H9 (cell line): Measurements from ENCODE around the gene RASGRP4. TPM values are rescaled to one million over a fixed set of nuclear protein-coding genes. Genes with fewer than 3 reads are reported as not detected.
A peak's percentile ranks its signal among the peaks of the same experiment; 100 is the strongest.

Experiments used
- DNase-seq: peaks from one replicate; pipeline ENCODE4 v3.0.0-alpha.2; 2017
- H2AFZ ChIP-seq: one replicate; pipeline ENCODE4 v1.6.1; 2013; ENCODE audit warnings: mild to moderate bottlenecking, low read length, control low read depth, moderate library complexity
- H2AK5ac ChIP-seq: 2 replicates; pipeline ENCODE4 v1.6.1; 2013; ENCODE audit warnings: low read length, control low read depth, mixed read lengths; ENCODE audit not compliant: insufficient read length
- H2BK120ac ChIP-seq: one replicate; pipeline ENCODE4 v1.6.1; 2013; ENCODE audit warnings: low read depth, mild to moderate bottlenecking, low read length, control low read depth, inconsistent platforms; ENCODE audit not compliant: poor library complexity, severe bottlenecking
- H2BK12ac ChIP-seq: 2 replicates; pipeline ENCODE4 v1.6.1; 2013; ENCODE audit warnings: low read length, control low read depth, mixed read lengths, low read depth; ENCODE audit not compliant: insufficient read length
- H2BK15ac ChIP-seq: 2 replicates; pipeline ENCODE4 v1.6.1; 2013; ENCODE audit warnings: low read depth, low read length, control low read depth
- H2BK20ac ChIP-seq: one replicate; pipeline ENCODE4 v1.6.1; 2013; ENCODE audit warnings: low read depth, mild to moderate bottlenecking, low read length, control low read depth, inconsistent platforms; ENCODE audit not compliant: poor library complexity, severe bottlenecking
- H2BK5ac ChIP-seq: 2 replicates; pipeline ENCODE4 v1.6.1; 2013; ENCODE audit warnings: low read length, control low read depth, mixed read lengths; ENCODE audit not compliant: insufficient read length
- H3K14ac ChIP-seq: 2 replicates; pipeline ENCODE4 v1.6.1; 2013; ENCODE audit warnings: low read length, control low read depth; ENCODE audit not compliant: insufficient read depth
- H3K18ac ChIP-seq: 2 replicates; pipeline ENCODE4 v1.6.1; 2013; ENCODE audit warnings: low read depth, mild to moderate bottlenecking, mixed read lengths, low read length, control low read depth; ENCODE audit not compliant: insufficient read length
- H3K23ac ChIP-seq: 2 replicates; pipeline ENCODE4 v1.6.1; 2013; ENCODE audit warnings: low read length, control low read depth, mixed read lengths, low read depth; ENCODE audit not compliant: insufficient read length
- H3K23me2 ChIP-seq: 2 replicates; pipeline ENCODE4 v1.6.1; 2013; ENCODE audit warnings: low read depth, mild to moderate bottlenecking, mixed read lengths, low read length, control low read depth; ENCODE audit not compliant: insufficient read length, poor library complexity, severe bottlenecking
- H3K27ac ChIP-seq: 2 replicates; pipeline ENCODE4 v1.5.1; 2013; ENCODE audit warnings: low read length, control low read depth, mixed read lengths, low read depth; ENCODE audit not compliant: insufficient read length
- H3K27me3 ChIP-seq: 2 replicates; pipeline ENCODE4 v1.6.1; 2013; ENCODE audit warnings: low read length, control low read depth, inconsistent platforms; ENCODE audit not compliant: insufficient read depth
- H3K4ac ChIP-seq: 2 replicates; pipeline ENCODE4 v1.6.1; 2013; ENCODE audit warnings: low read depth, mild to moderate bottlenecking, control low read depth, inconsistent platforms, low read length, moderate library complexity
- H3K4me1 ChIP-seq: 2 replicates; pipeline ENCODE4 v1.6.1; 2013; ENCODE audit warnings: low read length, control low read depth, inconsistent platforms; ENCODE audit not compliant: insufficient read depth
- H3K4me2 ChIP-seq: 2 replicates; pipeline ENCODE4 v1.6.1; 2013; ENCODE audit warnings: low read length, control low read depth, mixed read lengths; ENCODE audit not compliant: insufficient read length, insufficient read depth
- H3K56ac ChIP-seq: 2 replicates; pipeline ENCODE4 v1.6.1; 2013; ENCODE audit warnings: low read depth, mild to moderate bottlenecking, mixed read lengths, low read length, control low read depth; ENCODE audit not compliant: insufficient read length
- H3K79me1 ChIP-seq: 2 replicates; pipeline ENCODE4 v1.6.1; 2013; ENCODE audit warnings: low read depth, mild to moderate bottlenecking, moderate library complexity, low read length, control low read depth, inconsistent platforms; ENCODE audit not compliant: insufficient read depth, poor library complexity, severe bottlenecking
- H3K79me2 ChIP-seq: 2 replicates; pipeline ENCODE4 v1.6.1; 2013; ENCODE audit warnings: low read length, control low read depth, inconsistent platforms; ENCODE audit not compliant: insufficient read depth
- H3K9ac ChIP-seq: 2 replicates; pipeline ENCODE4 v1.6.1; 2013; ENCODE audit warnings: low read length, control low read depth, mixed read lengths; ENCODE audit not compliant: insufficient read length; ENCODE audit errors: extremely low read depth
- H3K9me3 ChIP-seq: one replicate; pipeline ENCODE4 v1.6.1; 2013; ENCODE audit warnings: low read depth, low read length, inconsistent platforms; ENCODE audit not compliant: control insufficient read depth
- H3T11ph ChIP-seq: one replicate; pipeline ENCODE4 v1.6.1; 2013; ENCODE audit warnings: mild to moderate bottlenecking, low read length, control low read depth, inconsistent platforms
- H4K20me1 ChIP-seq: one replicate; pipeline ENCODE4 v1.6.1; 2013; ENCODE audit not compliant: control insufficient read depth, insufficient read length, insufficient read depth
- H4K5ac ChIP-seq: 2 replicates; pipeline ENCODE4 v1.6.1; 2013; ENCODE audit warnings: low read depth, mild to moderate bottlenecking, mixed read lengths, low read length, control low read depth; ENCODE audit not compliant: insufficient read length
- H4K8ac ChIP-seq: replicated peaks from 2 replicates; pipeline ENCODE4 v1.6.1; 2013; ENCODE audit warnings: low read length, control low read depth, mixed read lengths, low read depth; ENCODE audit not compliant: insufficient read length
- H4K91ac ChIP-seq: 2 replicates; pipeline ENCODE4 v1.6.1; 2013; ENCODE audit warnings: low read depth, mild to moderate bottlenecking, moderate library complexity, mixed read lengths, low read length, control low read depth; ENCODE audit not compliant: insufficient read length
- H3K27ac Mint-ChIP-seq, 3 experiments: 2 replicates in 2 of 3; 3 replicates in 1 of 3; pipeline ENCODE4 v1.8.0; 2020 to 2021; ENCODE audit warnings: mixed read lengths in 3 of 3, mild to moderate bottlenecking in 1 of 3, moderate library complexity in 1 of 3
- H3K27me3 Mint-ChIP-seq: 2 replicates; pipeline ENCODE4 v1.8.0; 2021; ENCODE audit warnings: low read depth, mild to moderate bottlenecking, moderate library complexity, mixed read lengths
- H3K36me3 Mint-ChIP-seq, 3 experiments: 2 replicates in 2 of 3; 3 replicates in 1 of 3; pipeline ENCODE4 v1.8.0; 2020 to 2021; ENCODE audit warnings: low read depth in 3 of 3, mixed read lengths in 3 of 3; ENCODE audit not compliant: insufficient read depth in 1 of 3
- H3K4me1 Mint-ChIP-seq, 2 experiments: 2 replicates each; pipeline ENCODE4 v1.8.0; 2020; ENCODE audit warnings: mixed read lengths in 2 of 2
- H3K4me3 Mint-ChIP-seq, 2 experiments: 2 replicates in 1 of 2; 3 replicates in 1 of 2; pipeline ENCODE4 v1.8.0; 2020 to 2021; ENCODE audit warnings: mild to moderate bottlenecking in 2 of 2, mixed read lengths in 2 of 2, moderate library complexity in 1 of 2
- H3K9me3 Mint-ChIP-seq, 2 experiments: 2 replicates in 1 of 2; 3 replicates in 1 of 2; pipeline ENCODE4 v1.8.0; 2020; ENCODE audit warnings: mild to moderate bottlenecking in 2 of 2, mixed read lengths in 2 of 2, moderate library complexity in 1 of 2
- WGBS: extraction: QIAGEN DNeasy Blood & Tissue Kit; methylation state at CpG from one replicate; pipeline ENCODE4 v1.1.7; 2013; ENCODE audit warnings: missing lambda C conversion rate, low lambda C conversion rate, mixed read lengths; ENCODE audit not compliant: insufficient read length; ENCODE audit errors: extremely low coverage; 5-methylcytosine and 5-hydroxymethylcytosine counted together
- total RNA-seq: library from RNA; stranded (reverse); gene quantifications from 2 replicates; pipeline ENCODE4 v1.2.1, GENCODE V29; 2021
- TF ChIP-seq, protein P1 (sequence below): fragments of 200-600 bp; sonication (generic); conservative IDR thresholded peaks from 3 replicates; pipeline ENCODE4 v1.8.0; 2021; ENCODE audit warnings: antibody characterized with exemption, mild to moderate bottlenecking

The RASGRP4 gene
- total RNA-seq, 1 experiment from 2014 or later, result 0.28 TPM

DNA sequence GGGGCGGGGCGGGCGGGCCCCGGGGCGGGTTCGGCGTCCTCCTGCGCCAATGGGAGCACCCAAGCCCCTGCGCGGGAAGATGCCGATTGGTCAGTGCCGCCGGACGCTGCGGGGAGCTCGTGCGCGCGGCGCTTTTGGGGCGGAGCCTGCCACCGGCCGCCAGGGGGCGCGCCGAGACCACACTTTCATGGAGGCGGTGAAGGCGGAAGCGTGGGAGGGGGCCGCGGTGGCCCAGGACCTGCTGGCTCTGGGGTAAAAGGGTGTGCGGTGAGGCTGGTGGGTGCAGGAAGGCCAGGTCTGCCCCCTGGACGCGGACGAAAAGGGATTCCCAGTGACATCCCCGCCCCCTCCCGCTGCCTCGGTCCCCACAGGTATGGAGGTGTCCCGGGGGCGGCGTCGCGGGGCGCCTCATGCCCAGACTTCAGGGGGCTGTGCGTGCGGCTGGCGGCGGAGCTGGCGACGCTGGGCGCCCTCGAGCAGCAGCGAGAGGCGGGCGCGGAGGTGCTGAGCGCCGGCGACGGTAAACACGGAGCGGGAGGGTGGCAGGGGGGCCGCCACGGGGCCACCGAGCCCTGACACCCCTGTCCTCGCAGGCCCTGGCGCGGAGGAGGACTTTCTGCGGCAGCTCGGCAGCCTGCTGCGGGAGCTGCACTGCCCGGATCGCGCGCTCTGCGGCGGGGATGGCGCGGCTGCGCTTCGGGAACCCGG is 22.9 kb downstream of the RASGRP4 start, which contains the start of gene FAM98C:
TSS of gene FAM98C (plus strand) at position 127 of the 708 bp plus-strand sequence. CDS start at position 188, 61 bp downstream.
- H3T11ph ChIP-seq, result no peak within 1 kb of the TSS
- H2BK20ac ChIP-seq, result no peak within 1 kb of the TSS
- no peak within 1 kb of the TSS for H3K56ac ChIP-seq
- no peaks in the 10 kb centered on the region for H3K79me1 ChIP-seq
- H3K4ac ChIP-seq, result no peak within 1 kb of the TSS
- H3K4me2 ChIP-seq, result peak within 1 kb of the TSS; percentile 14
- H3K18ac ChIP-seq, result no peak within 1 kb of the TSS
- peak within 1 kb of the TSS; percentile 76 to 84 for H3K4me3 Mint-ChIP-seq
- H2AK5ac ChIP-seq, result no peak within 1 kb of the TSS
- peaks cover 5% of the 10 kb centered on the region for H3K23me2 ChIP-seq
- peak; percentile 99 for DNase-seq
- H3K4me1 ChIP-seq, result no peaks in the 10 kb centered on the region
- no peak within 1 kb of the TSS for H2BK15ac ChIP-seq
- no peak within 1 kb of the TSS for H3K14ac ChIP-seq
- no peaks in the 10 kb centered on the region for H3K9me3 ChIP-seq
- H3K79me2 ChIP-seq, result no peaks in the 10 kb centered on the region
- H4K20me1 ChIP-seq, result no peaks in the 10 kb centered on the region
- H2BK12ac ChIP-seq, result no peak within 1 kb of the TSS
- no peak within 1 kb of the TSS for H3K27ac ChIP-seq
- peaks cover 45% of the 10 kb centered on the region for H3K27me3 Mint-ChIP-seq
- H3K27ac Mint-ChIP-seq, result no peak within 1 kb of the TSS; a peak in 1 of 7 replicates
- H4K5ac ChIP-seq, result no peak within 1 kb of the TSS
- H2AFZ ChIP-seq, result no peak within 1 kb of the TSS
- H3K36me3 Mint-ChIP-seq, result peaks cover 0 to 17% (median 12%) of the 10 kb centered on the region in 3 experiments; a peak in 4 of 7 replicates
- H4K91ac ChIP-seq, result no peak within 1 kb of the TSS
- H3K27me3 ChIP-seq, result peaks cover 3% of the 10 kb centered on the region; the same call in 1 of the 2 replicates
- no peak within 1 kb of the TSS for H2BK120ac ChIP-seq
- peaks cover 2 to 6% of the 10 kb centered on the region in 2 experiments; a peak in 2 of 4 replicates for H3K4me1 Mint-ChIP-seq
- TF ChIP-seq, protein P1, sequence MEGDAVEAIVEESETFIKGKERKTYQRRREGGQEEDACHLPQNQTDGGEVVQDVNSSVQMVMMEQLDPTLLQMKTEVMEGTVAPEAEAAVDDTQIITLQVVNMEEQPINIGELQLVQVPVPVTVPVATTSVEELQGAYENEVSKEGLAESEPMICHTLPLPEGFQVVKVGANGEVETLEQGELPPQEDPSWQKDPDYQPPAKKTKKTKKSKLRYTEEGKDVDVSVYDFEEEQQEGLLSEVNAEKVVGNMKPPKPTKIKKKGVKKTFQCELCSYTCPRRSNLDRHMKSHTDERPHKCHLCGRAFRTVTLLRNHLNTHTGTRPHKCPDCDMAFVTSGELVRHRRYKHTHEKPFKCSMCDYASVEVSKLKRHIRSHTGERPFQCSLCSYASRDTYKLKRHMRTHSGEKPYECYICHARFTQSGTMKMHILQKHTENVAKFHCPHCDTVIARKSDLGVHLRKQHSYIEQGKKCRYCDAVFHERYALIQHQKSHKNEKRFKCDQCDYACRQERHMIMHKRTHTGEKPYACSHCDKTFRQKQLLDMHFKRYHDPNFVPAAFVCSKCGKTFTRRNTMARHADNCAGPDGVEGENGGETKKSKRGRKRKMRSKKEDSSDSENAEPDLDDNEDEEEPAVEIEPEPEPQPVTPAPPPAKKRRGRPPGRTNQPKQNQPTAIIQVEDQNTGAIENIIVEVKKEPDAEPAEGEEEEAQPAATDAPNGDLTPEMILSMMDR, result peak; percentile 100
- H3K9ac ChIP-seq, result no peak within 1 kb of the TSS
- H4K8ac ChIP-seq, result no peak within 1 kb of the TSS
- H2BK5ac ChIP-seq, result no peak within 1 kb of the TSS
- H3K9me3 Mint-ChIP-seq, result no peaks in the 10 kb centered on the region
- H3K23ac ChIP-seq, result no peak within 1 kb of the TSS
- no CpG with 5 or more reads among the region's 82 CpGs for WGBS
